ENCODE measurements around the gene ATR.

DNA sequence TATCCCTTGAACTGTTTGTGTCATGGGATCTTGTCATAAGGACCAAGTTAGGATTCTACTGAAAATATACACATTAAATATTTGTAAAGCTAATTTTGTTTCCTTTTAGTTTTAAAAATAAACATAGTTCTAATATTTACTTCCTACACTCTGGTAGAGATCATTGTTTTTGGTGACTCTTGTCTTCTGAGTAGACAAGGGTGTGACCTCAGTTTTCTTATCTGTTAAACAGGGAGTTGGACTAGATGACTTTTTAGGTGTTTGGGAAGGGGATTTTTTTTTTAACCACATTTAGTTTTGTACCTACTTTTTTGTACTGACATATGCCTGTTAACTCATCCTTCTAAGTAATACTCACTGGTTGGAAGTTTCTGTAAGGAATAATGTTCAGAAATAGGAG is 48.4 kb upstream of the ATR start:
- TF ChIP-seq CTCF (IDR thresholded peaks at IDR 0.05) (no peak), POLR2A (IDR thresholded peaks at IDR 0.05) (no peak)
